GM21360 (cell line): Measurements from ENCODE around the gene PRR15L.
"Not testable (repeated sequence)": the region's sequence is repeated elsewhere in the genome, so short reads cannot be mapped to it uniquely, and the experiment has no call there.

Source experiments
- ATAC-seq: cut with Tn5 transposase; IDR thresholded peaks from one replicate; pipeline ENCODE4 v1.9.1; 2021; ENCODE audit warnings: mild to moderate bottlenecking, moderate library complexity; ENCODE audit not compliant: unreplicated experiment

PRR15L gene

GRCh38 chr17:47989159-47989558 lies 31.5 kb upstream of the PRR15L start:
- ATAC-seq = no peak

- ATAC-seq = not testable (repeated sequence)
These were observed 30.8 kb upstream of the PRR15L start for GRCh38 chr17:47988445-47988844.

- ATAC-seq = no peak
These were observed 29.7 kb upstream of the PRR15L start for GRCh38 chr17:47987240-47987835.

GRCh38 chr17:47986520-47986919 lies 28.8 kb upstream of the PRR15L start:
- no peak for ATAC-seq

GRCh38 chr17:47983492-47984223 lies 26.0 kb upstream of the PRR15L start:
- no peak for ATAC-seq

- ATAC-seq = no peak
These were observed 25.1 kb upstream of the PRR15L start for GRCh38 chr17:47982645-47983390.

GRCh38 chr17:47982091-47982617 lies 24.5 kb upstream of the PRR15L start:
- ATAC-seq = no peak

GRCh38 chr17:47981462-47981861 lies 23.8 kb upstream of the PRR15L start:
- ATAC-seq = no peak

- no peak for ATAC-seq
These were observed 22.9 kb upstream of the PRR15L start for GRCh38 chr17:47980541-47980940.

GRCh38 chr17:47978324-47978723 lies 20.6 kb upstream of the PRR15L start:
- ATAC-seq = no peak

GRCh38 chr17:47975823-47976205 lies 18.1 kb upstream of the PRR15L start:
- ATAC-seq = no peak

GRCh38 chr17:47975189-47975822 lies 17.6 kb upstream of the PRR15L start:
- ATAC-seq = no peak

GRCh38 chr17:47973541-47973940 lies 15.9 kb upstream of the PRR15L start:
- ATAC-seq = no peak

GRCh38 chr17:47970725-47971499 lies 13.2 kb upstream of the PRR15L start, which contains the start of gene CDK5RAP3:
CDK5RAP3 (plus strand) TSS chr17:47971113; CDS start chr17:47971147, 34 bp downstream.
- peak; percentile 96 for ATAC-seq

- no peak for ATAC-seq
These were observed 12.4 kb upstream of the PRR15L start for GRCh38 chr17:47969930-47970724.

GRCh38 chr17:47968836-47969235 lies 11.2 kb upstream of the PRR15L start:
- ATAC-seq = no peak

GRCh38 chr17:47967607-47968252 lies 10.0 kb upstream of the PRR15L start:
- no peak for ATAC-seq

GRCh38 chr17:47966079-47966519 lies 8.4 kb upstream of the PRR15L start:
- no peak for ATAC-seq

- ATAC-seq = no peak
These were observed 7.2 kb upstream of the PRR15L start for GRCh38 chr17:47964856-47965255.
